ENCODE results near the gene MYBPH.

DNA sequence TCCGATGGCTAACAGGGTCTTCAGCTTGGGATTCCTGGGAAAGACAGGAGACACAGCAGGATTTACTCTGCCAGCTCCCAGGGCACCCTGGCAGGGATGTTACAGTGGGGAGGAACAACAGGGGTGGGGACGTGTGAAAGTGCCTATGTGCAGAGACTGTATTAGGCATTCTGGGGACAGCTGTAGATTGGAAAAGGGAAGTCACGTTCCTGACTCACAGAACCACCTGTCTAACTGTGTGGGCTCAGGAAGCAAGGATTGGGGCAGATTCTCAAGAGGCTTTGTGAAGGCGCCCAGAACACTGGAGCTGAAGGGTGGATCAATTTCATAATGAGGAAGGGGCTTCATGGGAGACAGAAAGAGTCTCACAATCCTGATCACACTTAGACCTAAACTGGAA lies 49.4 kb upstream of the MYBPH start:
- TF ChIP-seq, protein P1, sequence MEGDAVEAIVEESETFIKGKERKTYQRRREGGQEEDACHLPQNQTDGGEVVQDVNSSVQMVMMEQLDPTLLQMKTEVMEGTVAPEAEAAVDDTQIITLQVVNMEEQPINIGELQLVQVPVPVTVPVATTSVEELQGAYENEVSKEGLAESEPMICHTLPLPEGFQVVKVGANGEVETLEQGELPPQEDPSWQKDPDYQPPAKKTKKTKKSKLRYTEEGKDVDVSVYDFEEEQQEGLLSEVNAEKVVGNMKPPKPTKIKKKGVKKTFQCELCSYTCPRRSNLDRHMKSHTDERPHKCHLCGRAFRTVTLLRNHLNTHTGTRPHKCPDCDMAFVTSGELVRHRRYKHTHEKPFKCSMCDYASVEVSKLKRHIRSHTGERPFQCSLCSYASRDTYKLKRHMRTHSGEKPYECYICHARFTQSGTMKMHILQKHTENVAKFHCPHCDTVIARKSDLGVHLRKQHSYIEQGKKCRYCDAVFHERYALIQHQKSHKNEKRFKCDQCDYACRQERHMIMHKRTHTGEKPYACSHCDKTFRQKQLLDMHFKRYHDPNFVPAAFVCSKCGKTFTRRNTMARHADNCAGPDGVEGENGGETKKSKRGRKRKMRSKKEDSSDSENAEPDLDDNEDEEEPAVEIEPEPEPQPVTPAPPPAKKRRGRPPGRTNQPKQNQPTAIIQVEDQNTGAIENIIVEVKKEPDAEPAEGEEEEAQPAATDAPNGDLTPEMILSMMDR (IDR thresholded peaks at IDR 0.05; ENCODE audit: extremely low read depth in 1 of 2, insufficient read depth in 1 of 2, low read depth in 1 of 2, low read length in 2 of 2) = no peak
- no peak for TF ChIP-seq EZH2 (IDR thresholded peaks at IDR 0.05; ENCODE audit: borderline replicate concordance, low read depth, low read length, severe bottlenecking)
- TF ChIP-seq POLR2A (IDR thresholded peaks at IDR 0.05; ENCODE audit: low read depth, low read length) = no peak
- no peak for TF ChIP-seq JUN (IDR thresholded peaks at IDR 0.05; ENCODE audit: borderline replicate concordance, insufficient read depth, insufficient read length, low read depth)
- TF ChIP-seq POLR2AphosphoS5 (IDR thresholded peaks at IDR 0.05; ENCODE audit: insufficient read depth, low read depth, low read length) = no peak
- no peak for TF ChIP-seq FOS (IDR thresholded peaks at IDR 0.05; ENCODE audit: borderline replicate concordance, insufficient read depth, low read length)

All from endothelial cell of umbilical vein (primary cell).